DMS53 treated with DMSO at 0.1 percent for 48 hours (cell line): ENCODE measurements around the gene GLIPR1L2.

Experiments
- DNase-seq: peaks from one replicate; lab custom pipeline; 2025; ENCODE audit not compliant: unreplicated experiment; lab: John Stamatoyannopoulos, UW

Gene GLIPR1L2

GRCh38 chr12:75476071-75476470, 85.2 kb downstream of the GLIPR1L2 start:
- DNase-seq = no peak

GRCh38 chr12:75477137-75477536, 86.2 kb downstream of the GLIPR1L2 start:
- no peak for DNase-seq

GRCh38 chr12:75478116-75478794, 87.4 kb downstream of the GLIPR1L2 start:
- DNase-seq = no peak

- DNase-seq = no peak
Measured at GRCh38 chr12:75479963-75480461, 89.1 kb downstream of the GLIPR1L2 start.

- peak; percentile 20 for DNase-seq
Measured at GRCh38 chr12:75480469-75480949, 89.6 kb downstream of the GLIPR1L2 start, which contains the start of gene GLIPR1. Gene GLIPR1 (plus strand): TSS chr12:75480755. CDS start chr12:75480881, 126 bp downstream.

- no peak for DNase-seq
Measured at GRCh38 chr12:75481013-75481705, 90.3 kb downstream of the GLIPR1L2 start.

- no peak for DNase-seq
Measured at GRCh38 chr12:75481774-75482173, 90.9 kb downstream of the GLIPR1L2 start.
